Urothelium cell line (cell line): ENCODE measurements around the gene DEFB121.
"Not testable (repeated sequence)": the region's sequence is repeated elsewhere in the genome, so short reads cannot be mapped to it uniquely, and the experiment has no call there.

ENCODE experiments used
- DNase-seq: peaks from one replicate; pipeline ENCODE4 v3.0.0; 2011; ENCODE audit warnings: low spot score, mixed read lengths
- FAIRE-seq: peaks from 2 replicates; lab custom pipeline; 2011; peaks lifted over from hg19 to GRCh38; lab: Jason Lieb, UNC

DEFB121 gene

GRCh38 chr20:31406115-31406514 is at the start of gene DEFB121:
Gene DEFB121, minus strand, starts transcription at chr20:31406215. Its CDS starts 63 bp downstream, at chr20:31406152.
- DNase-seq = no peak

GRCh38 chr20:31454361-31454760 is 48.3 kb upstream of the DEFB121 start:
- DNase-seq = no peak
- FAIRE-seq = peak; percentile 48

More at GRCh38 chr20:31406115-31406514, at the start of gene DEFB121:
- FAIRE-seq = no peak

- no peak for DNase-seq
- FAIRE-seq = no peak
Observed at GRCh38 chr20:31452575-31452974, 46.6 kb upstream of the DEFB121 start.

GRCh38 chr20:31449511-31450414 is 43.7 kb upstream of the DEFB121 start:
- DNase-seq (no peak), FAIRE-seq (no peak)

- no peak for DNase-seq
- FAIRE-seq = no peak
Observed at GRCh38 chr20:31446084-31446819, 40.2 kb upstream of the DEFB121 start.

- FAIRE-seq = no peak
- DNase-seq = no peak
Observed at GRCh38 chr20:31440012-31440659, 34.1 kb upstream of the DEFB121 start, which contains the start of gene DEFB123. Gene DEFB123, plus strand, starts transcription at chr20:31440632. Its CDS starts 67 bp downstream, at chr20:31440699.

- no peak for FAIRE-seq
- no peak for DNase-seq
Observed at GRCh38 chr20:31430568-31431115, 24.6 kb upstream of the DEFB121 start.

GRCh38 chr20:31427576-31427975 is 21.6 kb upstream of the DEFB121 start:
- FAIRE-seq, DNase-seq: not testable (repeated sequence)

- FAIRE-seq, DNase-seq: not testable (repeated sequence)
Observed at GRCh38 chr20:31426891-31427551, 21.0 kb upstream of the DEFB121 start.

- FAIRE-seq (no peak), DNase-seq (no peak)
Observed at GRCh38 chr20:31425797-31426196, 19.8 kb upstream of the DEFB121 start.

- FAIRE-seq = no peak
- DNase-seq = no peak
Observed at GRCh38 chr20:31418307-31418706, 12.3 kb upstream of the DEFB121 start.

- no peak for DNase-seq
- no peak for FAIRE-seq
Observed at GRCh38 chr20:31415653-31416052, 9.6 kb upstream of the DEFB121 start.

GRCh38 chr20:31414381-31414780 is 8.4 kb upstream of the DEFB121 start:
- FAIRE-seq = no peak
- no peak for DNase-seq

GRCh38 chr20:31410011-31410410 is 4.0 kb upstream of the DEFB121 start:
- FAIRE-seq = no peak
- DNase-seq = no peak

- no peak for DNase-seq
- no peak for FAIRE-seq
Observed at GRCh38 chr20:31403886-31404285, 2.1 kb downstream of the DEFB121 start.

GRCh38 chr20:31394900-31395299 is 11.1 kb downstream of the DEFB121 start:
- FAIRE-seq (no peak), DNase-seq (no peak)

GRCh38 chr20:31392836-31393235 is 13.2 kb downstream of the DEFB121 start:
- FAIRE-seq = no peak
- no peak for DNase-seq

- FAIRE-seq (no peak), DNase-seq (no peak)
Observed at GRCh38 chr20:31390490-31390889, 15.5 kb downstream of the DEFB121 start, which contains the start of gene DEFB119. Gene DEFB119, minus strand, starts transcription at chr20:31390590. Its CDS starts 107 bp downstream, at chr20:31390483.

GRCh38 chr20:31374346-31374745 is 31.7 kb downstream of the DEFB121 start:
- FAIRE-seq = no peak

GRCh38 chr20:31368301-31368700 is 37.7 kb downstream of the DEFB121 start, which contains the start of gene DEFB118:
Gene DEFB118, plus strand, starts transcription at chr20:31368601. Its CDS starts 50 bp downstream, at chr20:31368651.
- no peak for DNase-seq

More at GRCh38 chr20:31374346-31374745, 31.7 kb downstream of the DEFB121 start:
- no peak for DNase-seq

More at GRCh38 chr20:31368301-31368700, 37.7 kb downstream of the DEFB121 start, which contains the start of gene DEFB118:
- no peak for FAIRE-seq
